HG02759 (cell line): ENCODE data around the gene SPN.
"Not testable (repeated sequence)": the region's sequence is repeated elsewhere in the genome, so short reads cannot be mapped to it uniquely, and the experiment has no call there.

Source experiments
- ATAC-seq: cut with Tn5 transposase; IDR thresholded peaks from one replicate; pipeline ENCODE4 v1.9.1; 2021; ENCODE audit warnings: mild to moderate bottlenecking, moderate library complexity; ENCODE audit not compliant: unreplicated experiment

SPN gene

GRCh38 chr16:29699324-29700219 is 36.5 kb downstream of the SPN start:
- ATAC-seq, result no peak

DNA sequence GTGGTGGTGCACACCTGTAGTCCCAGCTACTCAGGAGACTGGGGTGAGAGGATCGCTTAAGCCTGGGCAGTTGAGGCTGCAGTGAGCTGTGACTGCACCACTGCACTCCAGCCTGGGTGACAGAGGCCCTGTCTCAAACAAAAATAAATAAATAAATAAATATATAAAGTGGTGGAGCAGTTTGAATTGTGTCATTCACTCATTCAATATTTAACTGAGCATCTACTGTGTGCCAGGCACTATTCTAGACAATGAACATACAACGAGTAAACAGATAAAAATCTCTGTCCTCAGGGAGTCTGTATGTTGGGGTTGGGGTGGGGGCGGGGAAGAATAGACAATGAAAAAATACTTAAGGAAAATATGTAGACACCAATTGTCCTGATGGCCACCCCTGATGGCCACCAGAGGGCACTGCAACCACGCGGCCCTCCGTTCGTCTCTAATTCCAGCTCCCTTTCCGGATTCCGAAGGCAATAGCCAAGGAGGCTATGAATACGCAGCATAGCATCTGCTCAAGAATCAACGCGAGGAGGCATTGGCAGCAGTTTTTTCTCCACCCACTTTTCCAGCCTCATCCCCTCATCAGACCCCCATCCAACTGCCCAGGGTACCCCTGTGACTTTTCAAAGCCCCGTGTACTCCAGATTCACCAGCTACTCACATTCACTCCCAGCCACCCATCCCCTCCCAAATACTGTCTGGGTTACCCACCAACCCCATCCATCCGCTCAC is 37.4 kb downstream of the SPN start:
- ATAC-seq, result no peak

GRCh38 chr16:29701214-29701555 is 38.1 kb downstream of the SPN start:
- ATAC-seq, result no peak

GRCh38 chr16:29702269-29702668 is 39.2 kb downstream of the SPN start:
- ATAC-seq, result peak; percentile 37

GRCh38 chr16:29705030-29705429 is 42.0 kb downstream of the SPN start:
- ATAC-seq, result no peak

DNA sequence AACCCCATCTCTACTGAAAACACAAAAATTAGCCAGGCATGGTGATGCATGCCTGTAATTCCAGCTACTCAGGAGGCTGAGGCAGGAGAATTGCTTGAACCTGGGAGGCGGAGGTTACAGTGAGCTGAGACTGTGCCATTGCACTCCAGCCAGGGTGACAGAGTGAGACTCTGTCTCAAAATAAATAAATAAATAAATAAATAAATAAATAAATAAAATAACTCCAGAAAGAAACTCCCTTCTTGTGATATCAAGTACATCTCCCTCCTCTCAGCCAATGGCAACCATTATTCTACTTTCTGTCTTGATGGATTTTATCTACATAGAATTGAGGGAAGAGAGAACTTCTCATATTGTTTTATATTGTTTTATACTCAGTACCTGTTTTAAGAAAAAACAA is 44.1 kb downstream of the SPN start:
- not testable (repeated sequence) for ATAC-seq

GRCh38 chr16:29708917-29709600 is 46.0 kb downstream of the SPN start:
- no peak for ATAC-seq

GRCh38 chr16:29709657-29710056 is 46.6 kb downstream of the SPN start:
- ATAC-seq, result not testable (repeated sequence)

GRCh38 chr16:29710227-29711219 is 47.5 kb downstream of the SPN start:
- no peak for ATAC-seq

GRCh38 chr16:29712809-29713208 is 49.8 kb downstream of the SPN start:
- ATAC-seq, result no peak

- no peak for ATAC-seq
Measured at GRCh38 chr16:29714396-29714795, 51.3 kb downstream of the SPN start.

GRCh38 chr16:29714972-29715371 is 51.9 kb downstream of the SPN start:
- no peak for ATAC-seq

- ATAC-seq, result no peak
Measured at GRCh38 chr16:29717113-29717512, 54.1 kb downstream of the SPN start.

DNA sequence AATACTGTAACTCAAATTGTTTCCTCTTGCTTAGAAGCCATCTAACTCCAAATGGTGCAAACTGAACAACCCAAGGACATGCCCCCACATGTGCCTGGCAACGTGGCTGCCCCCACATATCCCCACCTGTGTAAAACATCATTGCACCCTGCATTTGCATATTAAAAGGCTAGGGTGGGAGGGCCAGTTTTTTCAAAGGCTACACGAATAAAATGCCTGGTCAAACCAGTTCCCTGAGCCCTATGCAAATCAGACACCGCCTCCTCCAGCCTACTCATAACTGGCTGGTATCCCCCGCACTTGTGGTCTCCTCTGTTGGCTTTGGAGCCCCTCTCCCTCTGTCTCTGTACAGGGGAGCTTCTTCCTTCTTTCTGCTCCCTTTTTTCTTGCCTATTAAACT is 56.0 kb downstream of the SPN start:
- ATAC-seq, result no peak
